NCI-H1105 (cell line): ENCODE results near the gene DHRSX.
"Not testable (repeated sequence)": the region's sequence is repeated elsewhere in the genome, so short reads cannot be mapped to it uniquely, and the experiment has no call there.

Source experiments
- DNase-seq: peaks from one replicate; lab custom pipeline; 2025; lab: John Stamatoyannopoulos, UW

DHRSX gene

GRCh38 chrX:2214138-2214823, 286.5 kb downstream of the DHRSX start:
- DNase-seq, result not testable (repeated sequence)

DNA sequence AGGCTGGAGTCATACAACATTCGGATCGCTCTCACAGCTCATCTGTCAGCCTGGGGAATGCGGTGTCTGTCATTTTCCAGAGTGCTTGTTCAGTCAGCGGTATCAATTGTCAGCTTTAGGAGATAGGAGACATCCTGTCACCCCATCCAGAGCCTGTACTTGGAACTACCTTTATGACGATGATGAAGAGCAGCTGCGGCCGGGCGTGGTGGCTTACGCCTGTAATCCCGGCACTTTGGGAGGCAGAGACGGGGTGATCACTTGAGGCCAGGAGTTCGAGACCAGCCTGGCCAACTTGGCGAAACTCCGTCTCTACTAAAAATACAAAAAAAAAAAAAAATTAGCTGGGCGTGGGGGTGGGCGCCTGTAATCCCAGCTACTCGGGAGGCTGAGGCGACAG, 289.1 kb downstream of the DHRSX start:
- not testable (repeated sequence) for DNase-seq

GRCh38 chrX:2193273-2193592, 307.5 kb downstream of the DHRSX start:
- no peak for DNase-seq

- DNase-seq, result no peak
Measured at GRCh38 chrX:2192584-2193272, 308.0 kb downstream of the DHRSX start.

DNA sequence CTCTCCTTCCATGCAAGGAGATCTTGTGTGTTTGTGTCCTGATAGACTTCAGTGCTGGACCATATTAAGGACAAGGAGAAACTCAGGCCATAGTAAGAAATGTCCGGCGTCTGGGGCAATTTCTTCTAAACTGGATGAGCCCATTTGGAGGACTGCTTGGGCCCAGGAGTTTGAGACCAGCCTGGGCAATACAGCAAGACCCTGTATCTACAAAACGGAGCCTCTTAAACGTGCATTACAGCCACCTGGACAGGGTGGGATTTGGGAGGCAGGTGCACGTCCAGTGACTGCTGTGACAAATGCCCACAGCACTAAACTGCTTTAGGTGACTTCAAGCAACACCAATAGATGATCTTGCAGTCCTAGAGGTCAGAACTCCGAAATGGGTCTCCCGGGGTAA, 311.9 kb downstream of the DHRSX start:
- DNase-seq, result no peak

GRCh38 chrX:2188330-2188792, 312.4 kb downstream of the DHRSX start:
- no peak for DNase-seq

DNA sequence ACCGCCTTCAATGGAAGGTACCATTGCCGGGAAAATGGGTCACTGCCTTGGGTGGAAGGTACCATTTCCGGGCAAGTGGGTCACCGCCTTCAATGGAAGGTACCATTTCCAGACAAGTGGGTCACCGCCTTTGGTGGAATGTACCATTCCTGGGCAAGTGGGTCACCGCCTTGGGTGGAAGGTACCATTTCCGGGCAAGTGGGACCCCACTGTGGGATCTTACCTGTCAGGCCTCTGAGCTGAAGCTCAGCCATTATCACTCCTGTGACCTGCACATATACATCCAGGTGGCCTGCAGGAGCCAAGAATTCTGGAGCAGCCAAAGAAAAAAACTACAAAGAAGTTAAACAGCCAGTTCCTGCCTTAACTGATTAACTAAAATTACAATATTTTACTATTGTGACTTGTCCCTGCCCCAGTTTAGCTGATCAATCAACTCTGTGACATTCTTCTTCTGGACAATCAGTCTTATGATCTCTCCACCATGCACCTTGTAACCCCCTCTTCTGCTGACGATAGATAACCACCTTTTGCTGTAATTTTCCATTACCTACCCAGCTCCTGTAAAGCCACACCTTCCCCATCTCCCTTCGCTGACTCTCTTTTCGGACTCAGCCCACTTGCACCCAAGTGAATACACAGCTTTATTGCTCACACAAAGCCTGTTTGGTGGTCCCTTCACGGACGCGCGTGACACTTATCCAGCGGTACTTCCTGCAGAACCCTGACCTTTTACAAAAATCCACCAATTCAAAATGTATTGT, 313.2 kb downstream of the DHRSX start:
- DNase-seq, result no peak

- no peak for DNase-seq
Measured at GRCh38 chrX:2185341-2186082, 315.3 kb downstream of the DHRSX start.

DNA sequence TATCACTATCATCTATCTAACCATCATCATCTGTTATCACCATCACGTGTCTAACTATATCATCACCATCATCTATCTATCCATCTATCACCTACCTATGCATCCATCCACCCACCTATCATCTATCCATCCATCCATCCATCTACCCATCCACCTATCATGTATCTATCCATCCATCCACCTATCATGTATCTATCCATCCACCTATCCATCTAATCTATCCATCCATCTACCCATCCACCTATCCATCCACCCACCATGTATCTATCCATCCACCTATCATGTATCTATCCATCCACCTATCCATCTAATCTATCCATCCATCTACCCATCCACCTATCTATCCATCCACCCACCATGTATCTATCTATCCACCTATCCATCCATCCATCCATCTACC, 316.7 kb downstream of the DHRSX start:
- DNase-seq, result no peak

- DNase-seq, result no peak
Measured at GRCh38 chrX:2183193-2183725, 317.5 kb downstream of the DHRSX start.

GRCh38 chrX:2177541-2177940, 323.2 kb downstream of the DHRSX start:
- no peak for DNase-seq

DNA sequence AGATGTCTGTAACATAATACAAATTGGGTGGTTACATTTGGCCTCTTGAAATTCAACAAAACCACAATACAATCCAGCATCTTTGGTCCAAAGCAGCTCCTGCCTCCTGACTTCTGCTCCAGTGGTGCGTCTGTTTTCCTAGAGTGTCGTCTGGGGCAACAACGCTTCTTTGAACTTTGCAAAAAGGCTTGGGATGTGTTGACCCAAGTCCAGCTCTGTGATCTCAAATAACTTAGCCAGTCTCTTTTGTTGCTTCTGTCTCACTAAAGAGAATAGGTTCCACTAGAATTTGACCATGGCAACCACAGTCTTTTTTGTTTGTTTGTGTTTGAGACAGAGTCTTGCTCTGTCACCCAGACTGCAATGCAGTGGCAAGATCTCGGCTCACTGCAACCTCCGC, 324.0 kb downstream of the DHRSX start:
- DNase-seq, result no peak

DNA sequence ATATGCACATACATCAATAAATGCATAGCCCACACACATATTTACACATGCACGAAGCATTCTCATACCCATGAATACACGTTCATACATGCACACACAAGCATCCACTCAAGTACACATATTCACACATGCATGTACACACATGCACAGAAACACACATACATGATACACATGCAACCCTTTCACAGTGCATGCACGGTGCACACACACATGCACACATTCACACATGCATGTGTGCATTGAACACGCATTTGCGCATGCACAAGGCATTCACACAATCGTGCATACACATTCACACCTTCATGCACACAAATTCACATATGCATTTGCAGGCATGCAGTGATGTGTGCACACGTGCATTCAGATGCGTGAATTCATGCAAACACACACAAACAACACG, 324.5 kb downstream of the DHRSX start:
- no peak for DNase-seq

GRCh38 chrX:2172359-2172758, 328.4 kb downstream of the DHRSX start:
- no peak for DNase-seq
